Measurements from ENCODE around the gene LGR4. TPM values are rescaled to one million over a fixed set of nuclear protein-coding genes. Genes with fewer than 3 reads are reported as not detected.

The LGR4 gene
- total RNA-seq, 1 donor from 2014 or later = 49.2 TPM

- no peak for DNase-seq (ENCODE audit: low spot score)
Measured at GRCh38 chr11:27402450-27402849, 70.1 kb downstream of the LGR4 start.

GRCh38 chr11:27401833-27402316, 70.7 kb downstream of the LGR4 start:
- DNase-seq (ENCODE audit: low spot score) = no peak

- no peak for DNase-seq (ENCODE audit: low spot score)
Measured at GRCh38 chr11:27401280-27401832, 71.2 kb downstream of the LGR4 start.

GRCh38 chr11:27398400-27398770, 74.2 kb downstream of the LGR4 start:
- DNase-seq (ENCODE audit: low spot score) = no peak

- DNase-seq (ENCODE audit: low spot score) = no peak
Measured at GRCh38 chr11:27397624-27398399, 74.8 kb downstream of the LGR4 start.

GRCh38 chr11:27396259-27396839, 76.2 kb downstream of the LGR4 start:
- no peak for DNase-seq (ENCODE audit: low spot score)

GRCh38 chr11:27395556-27396258, 76.9 kb downstream of the LGR4 start:
- DNase-seq (ENCODE audit: low spot score) = no peak

- DNase-seq (ENCODE audit: low spot score) = no peak
Measured at GRCh38 chr11:27394781-27395228, 77.8 kb downstream of the LGR4 start.

- DNase-seq (ENCODE audit: low spot score) = no peak
Measured at GRCh38 chr11:27392278-27393114, 80.1 kb downstream of the LGR4 start.

- DNase-seq (ENCODE audit: low spot score) = no peak
Measured at GRCh38 chr11:27391331-27392015, 81.1 kb downstream of the LGR4 start.

- DNase-seq (ENCODE audit: low spot score) = no peak
Measured at GRCh38 chr11:27390318-27391295, 82.0 kb downstream of the LGR4 start.

GRCh38 chr11:27388869-27389268, 83.7 kb downstream of the LGR4 start:
- no peak for DNase-seq (ENCODE audit: low spot score)

GRCh38 chr11:27388001-27388400, 84.6 kb downstream of the LGR4 start:
- DNase-seq (ENCODE audit: low spot score) = no peak

- DNase-seq (ENCODE audit: low spot score) = no peak
Measured at GRCh38 chr11:27387362-27387761, 85.2 kb downstream of the LGR4 start.

- no peak for DNase-seq (ENCODE audit: low spot score)
Measured at GRCh38 chr11:27386181-27386845, 86.3 kb downstream of the LGR4 start.

- DNase-seq (ENCODE audit: low spot score) = no peak
Measured at GRCh38 chr11:27385245-27385644, 87.3 kb downstream of the LGR4 start.

GRCh38 chr11:27384227-27384626, 88.4 kb downstream of the LGR4 start:
- DNase-seq (ENCODE audit: low spot score) = no peak

GRCh38 chr11:27383645-27384044, 88.9 kb downstream of the LGR4 start:
- no peak for DNase-seq (ENCODE audit: low spot score)

- no peak for DNase-seq (ENCODE audit: low spot score)
Measured at GRCh38 chr11:27381238-27381666, 91.3 kb downstream of the LGR4 start.

Measured in ureter (tissue), 1 donor.